ENCODE data around the gene AKT3.
"Not testable (repeated sequence)": the region's sequence is repeated elsewhere in the genome, so short reads cannot be mapped to it uniquely, and the experiment has no call there.

The AKT3 gene

GRCh38 chr1:243837907-243838535, 12.0 kb downstream of the AKT3 start:
- peaks cover 21% of the 10 kb centered on the region for H3K36me3 ChIP-seq
- peaks cover 3% of the 10 kb centered on the region for H3K9me3 ChIP-seq (ENCODE audit: severe bottlenecking)
- H3K4me3 ChIP-seq (ENCODE audit: low read depth, low read length), result no peak overlapping the region
- no peak for TF ChIP-seq CTCF (IDR thresholded peaks at IDR 0.05; ENCODE audit: low read depth, low read length)
- no peak overlapping the region for H3K27ac ChIP-seq
- H3K27me3 ChIP-seq (ENCODE audit: insufficient read depth, low read depth, severe bottlenecking), result no peaks in the 10 kb centered on the region
- no peak for DNase-seq

- peaks cover 3% of the 10 kb centered on the region for H3K9me3 ChIP-seq (ENCODE audit: severe bottlenecking)
- TF ChIP-seq CTCF (IDR thresholded peaks at IDR 0.05; ENCODE audit: low read depth, low read length), result no peak
- no peaks in the 10 kb centered on the region for H3K27me3 ChIP-seq (ENCODE audit: insufficient read depth, low read depth, severe bottlenecking)
- DNase-seq, result no peak
- no peak overlapping the region for H3K27ac ChIP-seq
- peaks cover 12% of the 10 kb centered on the region for H3K36me3 ChIP-seq
- no peak overlapping the region for H3K4me3 ChIP-seq (ENCODE audit: low read depth, low read length)
These were observed 15.9 kb downstream of the AKT3 start for GRCh38 chr1:243834130-243834529.

GRCh38 chr1:243831463-243831862, 18.6 kb downstream of the AKT3 start:
- no peaks in the 10 kb centered on the region for H3K9me3 ChIP-seq (ENCODE audit: severe bottlenecking)

GRCh38 chr1:243827206-243827605, 22.8 kb downstream of the AKT3 start:
- no peak for TF ChIP-seq CTCF (IDR thresholded peaks at IDR 0.05; ENCODE audit: low read depth, low read length)

More at GRCh38 chr1:243831463-243831862, 18.6 kb downstream of the AKT3 start:
- H3K27ac ChIP-seq, result no peak overlapping the region
- no peak for DNase-seq
- no peak for TF ChIP-seq CTCF (IDR thresholded peaks at IDR 0.05; ENCODE audit: low read depth, low read length)
- H3K36me3 ChIP-seq, result peaks cover 11% of the 10 kb centered on the region; the same call in 1 of the 2 replicates
- no peak overlapping the region for H3K4me3 ChIP-seq (ENCODE audit: low read depth, low read length)
- no peaks in the 10 kb centered on the region for H3K27me3 ChIP-seq (ENCODE audit: insufficient read depth, low read depth, severe bottlenecking)

GRCh38 chr1:243824907-243825306, 25.1 kb downstream of the AKT3 start:
- peaks cover 11% of the 10 kb centered on the region for H3K36me3 ChIP-seq
- not testable (repeated sequence) for H3K9me3 ChIP-seq (ENCODE audit: severe bottlenecking); H3K27me3 ChIP-seq (ENCODE audit: insufficient read depth, low read depth, severe bottlenecking)

More at GRCh38 chr1:243827206-243827605, 22.8 kb downstream of the AKT3 start:
- DNase-seq, result no peak
- peaks cover 11% of the 10 kb centered on the region for H3K36me3 ChIP-seq
- no peak overlapping the region for H3K4me3 ChIP-seq (ENCODE audit: low read depth, low read length)
- no peak overlapping the region for H3K27ac ChIP-seq
- H3K27me3 ChIP-seq (ENCODE audit: insufficient read depth, low read depth, severe bottlenecking), result no peaks in the 10 kb centered on the region
- H3K9me3 ChIP-seq (ENCODE audit: severe bottlenecking), result no peaks in the 10 kb centered on the region

GRCh38 chr1:243821177-243821680, 28.8 kb downstream of the AKT3 start:
- peaks cover 5% of the 10 kb centered on the region for H3K9me3 ChIP-seq (ENCODE audit: severe bottlenecking)
- no peak overlapping the region for H3K27ac ChIP-seq
- no peak for TF ChIP-seq CTCF (IDR thresholded peaks at IDR 0.05; ENCODE audit: low read depth, low read length)
- H3K36me3 ChIP-seq, result peaks cover 4% of the 10 kb centered on the region; the same call in 1 of the 2 replicates
- H3K4me3 ChIP-seq (ENCODE audit: low read depth, low read length), result no peak overlapping the region
- DNase-seq, result no peak
- no peaks in the 10 kb centered on the region for H3K27me3 ChIP-seq (ENCODE audit: insufficient read depth, low read depth, severe bottlenecking)

More at GRCh38 chr1:243824907-243825306, 25.1 kb downstream of the AKT3 start:
- not testable (repeated sequence) for H3K4me3 ChIP-seq (ENCODE audit: low read depth, low read length); H3K27ac ChIP-seq; DNase-seq
